ENCODE results near the gene TRAF3. TPM values are rescaled to one million over a fixed set of nuclear protein-coding genes. Genes with fewer than 3 reads are reported as not detected.
"Not testable (repeated sequence)": the region's sequence is repeated elsewhere in the genome, so short reads cannot be mapped to it uniquely, and the experiment has no call there.

TRAF3 gene
- total and polyA plus RNA-seq, 2 experiments from 2014 or later: 6.3 to 19.7 TPM

DNA sequence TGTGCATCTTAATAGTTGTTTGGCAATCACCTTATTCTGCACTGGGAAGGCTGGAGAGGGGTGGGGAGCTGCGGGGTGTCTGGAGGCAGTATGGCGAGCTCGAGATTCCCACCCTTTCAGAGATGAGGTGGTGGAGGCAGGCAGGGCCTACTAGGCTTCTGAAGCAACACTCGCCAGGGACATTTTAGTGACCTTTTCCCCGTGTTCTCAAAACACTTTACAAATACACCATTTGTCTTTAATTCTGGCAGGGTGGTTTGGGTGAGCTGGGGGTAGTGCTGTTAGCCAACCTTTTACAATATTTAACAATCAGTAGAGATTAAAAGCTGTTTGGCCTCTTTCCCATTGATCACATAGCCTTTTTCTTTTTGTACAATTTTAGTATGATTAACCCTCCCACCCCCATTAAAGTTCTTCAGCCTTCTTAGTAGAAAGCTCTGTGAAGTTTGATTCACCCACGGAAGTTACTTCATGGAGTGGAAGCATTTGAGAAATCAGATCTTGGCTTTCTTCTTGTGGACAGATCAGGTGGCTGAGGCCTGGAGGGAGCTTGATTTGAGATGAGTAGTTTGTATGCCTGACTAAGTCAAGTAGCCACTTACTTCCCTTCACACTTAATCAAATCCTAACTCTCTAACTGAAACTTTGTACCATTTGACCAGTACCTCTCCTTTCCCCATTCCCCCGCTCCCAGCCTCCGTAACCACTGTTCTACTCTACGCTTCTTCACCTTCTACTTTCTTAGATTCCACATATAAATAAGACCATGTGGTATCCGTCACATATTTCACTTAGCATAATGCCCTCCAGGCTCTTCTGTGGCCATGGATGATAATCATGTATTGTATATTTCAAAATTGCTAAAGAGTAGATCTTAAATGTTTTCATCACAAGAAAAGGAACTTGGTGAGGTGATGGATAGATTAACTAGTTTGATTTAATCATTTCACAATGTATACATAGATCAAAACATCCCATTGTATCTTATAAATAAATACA is 41.0 kb downstream of the TRAF3 start:
- DNase-seq (ENCODE audit: low read depth in 1 of 2, low spot score in 1 of 2): no peak
- Histone ChIP-seq H3K4me3 (no peak overlapping the region), H3K36me3 (no peaks in the 10 kb centered on the region), H3K27ac (no peak overlapping the region), H3K9me3 (ENCODE audit: low read depth) (no peaks in the 10 kb centered on the region), H3K27me3 (no peaks in the 10 kb centered on the region), H3K4me1 (ENCODE audit: low read depth) (no peaks in the 10 kb centered on the region)
- TF ChIP-seq, protein P1, sequence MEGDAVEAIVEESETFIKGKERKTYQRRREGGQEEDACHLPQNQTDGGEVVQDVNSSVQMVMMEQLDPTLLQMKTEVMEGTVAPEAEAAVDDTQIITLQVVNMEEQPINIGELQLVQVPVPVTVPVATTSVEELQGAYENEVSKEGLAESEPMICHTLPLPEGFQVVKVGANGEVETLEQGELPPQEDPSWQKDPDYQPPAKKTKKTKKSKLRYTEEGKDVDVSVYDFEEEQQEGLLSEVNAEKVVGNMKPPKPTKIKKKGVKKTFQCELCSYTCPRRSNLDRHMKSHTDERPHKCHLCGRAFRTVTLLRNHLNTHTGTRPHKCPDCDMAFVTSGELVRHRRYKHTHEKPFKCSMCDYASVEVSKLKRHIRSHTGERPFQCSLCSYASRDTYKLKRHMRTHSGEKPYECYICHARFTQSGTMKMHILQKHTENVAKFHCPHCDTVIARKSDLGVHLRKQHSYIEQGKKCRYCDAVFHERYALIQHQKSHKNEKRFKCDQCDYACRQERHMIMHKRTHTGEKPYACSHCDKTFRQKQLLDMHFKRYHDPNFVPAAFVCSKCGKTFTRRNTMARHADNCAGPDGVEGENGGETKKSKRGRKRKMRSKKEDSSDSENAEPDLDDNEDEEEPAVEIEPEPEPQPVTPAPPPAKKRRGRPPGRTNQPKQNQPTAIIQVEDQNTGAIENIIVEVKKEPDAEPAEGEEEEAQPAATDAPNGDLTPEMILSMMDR (IDR thresholded peaks at IDR 0.05; ENCODE audit: low read depth, low read length): no peak

DNA sequence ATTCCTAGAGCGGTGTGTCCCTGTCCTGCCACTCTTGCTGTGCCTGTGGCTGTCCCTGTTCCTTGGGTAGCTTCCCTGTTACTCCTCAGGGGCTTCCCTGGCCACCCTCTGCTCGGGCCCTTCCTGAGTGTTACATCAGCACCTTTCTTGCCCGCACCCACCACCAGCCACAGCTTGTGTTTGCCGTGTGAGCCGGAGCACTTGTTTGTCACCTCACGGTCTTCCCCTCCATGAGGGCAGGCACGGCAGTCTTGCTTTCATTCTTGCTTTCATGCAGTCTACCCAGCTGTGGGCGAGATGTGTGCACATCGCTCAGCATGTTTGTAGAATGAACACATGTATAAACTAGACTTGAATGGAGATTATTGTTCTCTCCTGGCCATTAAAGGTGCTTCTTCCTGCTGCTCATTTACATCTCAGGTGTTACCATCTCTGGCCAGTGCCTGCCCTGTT is 42.0 kb downstream of the TRAF3 start:
- no peaks in the 10 kb centered on the region for H3K27me3 ChIP-seq
- DNase-seq (ENCODE audit: low read depth in 1 of 2, low spot score in 1 of 2): no peak
- no peak overlapping the region for H3K27ac ChIP-seq
- TF ChIP-seq, protein P1 (IDR thresholded peaks at IDR 0.05; ENCODE audit: low read depth, low read length): no peak
- H3K4me3 ChIP-seq: no peak overlapping the region
- H3K4me1 ChIP-seq (ENCODE audit: low read depth): peaks cover 3% of the 10 kb centered on the region
- H3K36me3 ChIP-seq: no peaks in the 10 kb centered on the region
- no peaks in the 10 kb centered on the region for H3K9me3 ChIP-seq (ENCODE audit: low read depth)

DNA sequence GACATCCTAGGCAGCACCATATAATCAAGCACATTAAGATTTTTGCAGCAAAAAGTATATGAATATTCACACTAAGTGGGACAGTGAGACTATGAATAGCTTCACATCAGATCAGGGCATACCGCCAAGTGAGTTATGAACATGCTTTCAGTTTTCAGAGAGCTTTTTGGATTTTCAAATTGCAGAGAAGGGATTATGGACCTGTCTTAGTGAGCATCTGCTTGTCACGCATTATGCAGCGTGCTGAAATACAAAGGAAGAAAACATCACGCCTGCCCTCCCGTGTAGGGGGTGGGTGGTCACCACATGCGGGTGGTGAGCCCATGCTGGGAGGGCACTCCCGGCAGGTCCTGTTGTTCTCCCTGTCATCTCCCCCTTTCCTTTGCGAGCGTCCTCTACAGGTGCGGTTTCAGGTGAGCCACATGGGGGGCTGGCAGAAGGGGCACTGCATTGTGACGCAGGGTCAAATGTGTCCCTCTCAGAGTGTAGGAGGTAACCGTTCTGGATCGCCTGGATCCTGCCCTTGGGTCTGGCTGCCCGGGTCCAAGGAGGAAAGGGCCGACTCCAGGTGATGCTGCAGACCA is 42.6 kb downstream of the TRAF3 start:
- Histone ChIP-seq H3K9me3 (ENCODE audit: low read depth) (no peaks in the 10 kb centered on the region), H3K36me3 (no peaks in the 10 kb centered on the region), H3K4me1 (ENCODE audit: low read depth) (peaks cover 5% of the 10 kb centered on the region), H3K4me3 (no peak overlapping the region), H3K27ac (no peak overlapping the region), H3K27me3 (no peaks in the 10 kb centered on the region)
- no peak for DNase-seq (ENCODE audit: low read depth in 1 of 2, low spot score in 1 of 2)
- TF ChIP-seq, protein P1 (IDR thresholded peaks at IDR 0.05; ENCODE audit: low read depth, low read length): no peak

DNA sequence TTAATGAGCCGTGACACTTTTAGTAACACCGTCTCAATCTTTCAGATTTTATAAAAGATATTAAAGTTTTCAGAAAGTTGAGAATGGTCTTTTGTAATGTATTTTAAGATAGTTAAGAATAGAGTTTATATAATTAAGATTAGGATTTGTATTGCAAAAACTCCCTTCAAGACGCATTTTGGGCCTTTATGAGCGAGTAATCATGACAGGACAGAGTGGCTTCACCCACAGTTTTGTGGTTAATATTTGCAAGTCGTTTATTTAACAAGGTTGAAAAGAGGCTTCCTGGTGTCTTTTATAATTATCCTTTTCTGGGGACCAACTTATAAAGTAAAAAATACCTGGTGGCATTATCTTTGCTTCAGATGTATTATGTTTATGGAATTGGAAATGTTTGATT is 44.0 kb downstream of the TRAF3 start:
- H3K27ac ChIP-seq: no peak overlapping the region
- DNase-seq (ENCODE audit: low read depth in 1 of 2, low spot score in 1 of 2): no peak
- no peaks in the 10 kb centered on the region for H3K36me3 ChIP-seq
- no peaks in the 10 kb centered on the region for H3K27me3 ChIP-seq
- TF ChIP-seq, protein P1 (IDR thresholded peaks at IDR 0.05; ENCODE audit: low read depth, low read length): no peak
- H3K4me1 ChIP-seq (ENCODE audit: low read depth): peaks cover 5% of the 10 kb centered on the region
- H3K4me3 ChIP-seq: no peak overlapping the region
- H3K9me3 ChIP-seq (ENCODE audit: low read depth): no peaks in the 10 kb centered on the region

DNA sequence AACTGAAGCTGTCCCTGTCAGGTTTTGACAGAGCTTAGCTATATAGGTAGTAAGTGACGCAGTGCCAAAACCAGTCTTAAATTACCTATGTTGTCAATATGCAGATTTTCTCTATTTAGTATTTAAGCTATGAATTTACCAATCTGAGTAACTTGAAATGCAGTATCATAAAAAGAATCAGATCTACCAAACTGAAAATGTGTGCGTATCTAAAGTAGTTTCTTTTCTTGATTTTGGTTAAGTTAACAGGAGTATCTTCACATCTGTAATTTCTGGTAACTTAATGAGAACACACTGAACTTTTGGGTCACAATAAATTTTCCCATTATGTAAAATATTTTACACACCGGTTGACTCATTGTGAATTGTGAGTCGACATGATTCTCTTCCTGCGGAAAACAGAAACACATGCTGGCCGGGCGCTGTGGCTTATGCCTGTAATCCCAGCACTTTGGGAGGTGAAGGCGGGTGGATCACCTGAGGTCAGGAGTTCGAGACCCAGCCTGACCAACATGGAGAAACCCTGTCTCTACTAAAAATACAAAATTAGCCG is 45.1 kb downstream of the TRAF3 start:
- TF ChIP-seq, protein P1 (IDR thresholded peaks at IDR 0.05; ENCODE audit: low read depth, low read length): no peak
- no peaks in the 10 kb centered on the region for H3K36me3 ChIP-seq
- H3K4me1 ChIP-seq (ENCODE audit: low read depth): peaks cover 5% of the 10 kb centered on the region
- DNase-seq (ENCODE audit: low read depth in 1 of 2, low spot score in 1 of 2): no peak
- H3K4me3 ChIP-seq: no peak overlapping the region
- no peak overlapping the region for H3K27ac ChIP-seq
- H3K27me3 ChIP-seq: no peaks in the 10 kb centered on the region
- no peaks in the 10 kb centered on the region for H3K9me3 ChIP-seq (ENCODE audit: low read depth)

DNA sequence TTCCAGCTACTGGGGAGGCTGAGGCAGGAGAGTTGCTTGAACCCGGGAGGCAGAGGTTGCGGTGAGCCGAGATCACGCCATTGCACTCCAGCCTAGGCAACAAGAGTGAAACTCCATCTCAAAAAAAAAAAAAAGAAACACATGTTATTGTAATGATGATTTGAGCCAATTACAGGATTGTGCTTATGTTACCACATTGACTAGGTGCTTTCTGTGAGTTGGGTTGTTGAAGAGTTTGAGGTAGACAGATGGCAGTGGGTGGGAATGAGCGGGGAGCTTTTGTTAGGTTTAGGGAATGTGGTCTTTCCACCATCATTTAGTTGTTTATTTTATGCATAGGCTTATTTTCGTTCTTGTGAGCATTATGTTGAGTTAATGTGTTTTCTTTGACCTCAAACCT is 45.6 kb downstream of the TRAF3 start:
- H3K9me3 ChIP-seq (ENCODE audit: low read depth); H3K36me3 ChIP-seq; H3K27ac ChIP-seq; DNase-seq (ENCODE audit: low read depth in 1 of 2, low spot score in 1 of 2); H3K4me3 ChIP-seq; H3K27me3 ChIP-seq; H3K4me1 ChIP-seq (ENCODE audit: low read depth): not testable (repeated sequence)

All from cardiac muscle cell (in vitro differentiated cells and primary cell).